HG02885 (cell line): ENCODE results near the gene CD34.
A peak's percentile ranks its signal among the peaks of the same experiment; 100 is the strongest.
"Not testable (repeated sequence)": the region's sequence is repeated elsewhere in the genome, so short reads cannot be mapped to it uniquely, and the experiment has no call there.

ENCODE experiments used
- ATAC-seq: cut with Tn5 transposase; IDR thresholded peaks from one replicate; pipeline ENCODE4 v1.9.1; 2021; ENCODE audit warnings: mild to moderate bottlenecking; ENCODE audit not compliant: unreplicated experiment, poor library complexity

Gene CD34

DNA sequence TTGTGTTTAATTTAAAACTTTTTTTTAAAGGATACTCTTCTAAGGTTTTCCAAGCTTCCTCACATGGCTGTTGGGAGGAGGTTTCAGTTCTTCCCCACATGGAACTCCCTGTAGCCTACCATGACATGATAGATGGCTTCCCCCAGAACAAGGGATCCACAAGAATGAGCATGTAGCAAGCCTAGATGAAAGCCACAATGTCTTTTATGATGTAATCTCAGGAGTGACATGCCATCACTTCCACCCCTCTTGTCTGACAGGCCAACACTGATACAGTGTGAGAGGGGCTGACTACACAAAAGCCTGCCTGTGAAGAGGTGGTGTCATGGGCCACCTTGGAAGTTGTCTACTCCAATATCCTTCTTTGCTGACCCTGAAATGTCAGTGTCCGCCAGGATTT, 32.0 kb downstream of the CD34 start:
- no peak for ATAC-seq

DNA sequence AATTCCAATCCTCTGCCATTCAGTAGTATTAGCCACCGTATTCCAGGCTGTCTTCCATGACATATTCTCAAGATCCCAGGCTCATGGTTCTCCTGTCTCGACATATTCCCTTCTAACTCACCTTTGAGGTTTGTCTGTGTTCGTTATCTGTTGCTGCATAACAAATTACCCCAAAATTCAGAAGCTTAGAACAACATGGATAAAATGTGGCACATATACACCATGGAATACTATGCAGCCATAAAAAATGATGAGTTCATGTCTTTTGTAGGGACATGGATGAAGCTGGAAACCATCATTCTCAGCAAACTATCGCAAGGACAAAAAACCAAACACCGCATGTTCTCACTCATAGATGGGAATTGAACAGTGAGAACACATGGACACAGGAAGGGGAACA, 33.0 kb downstream of the CD34 start:
- ATAC-seq, result not testable (repeated sequence)

GRCh38 chr1:207876131-207876530, 34.8 kb downstream of the CD34 start:
- no peak for ATAC-seq

DNA sequence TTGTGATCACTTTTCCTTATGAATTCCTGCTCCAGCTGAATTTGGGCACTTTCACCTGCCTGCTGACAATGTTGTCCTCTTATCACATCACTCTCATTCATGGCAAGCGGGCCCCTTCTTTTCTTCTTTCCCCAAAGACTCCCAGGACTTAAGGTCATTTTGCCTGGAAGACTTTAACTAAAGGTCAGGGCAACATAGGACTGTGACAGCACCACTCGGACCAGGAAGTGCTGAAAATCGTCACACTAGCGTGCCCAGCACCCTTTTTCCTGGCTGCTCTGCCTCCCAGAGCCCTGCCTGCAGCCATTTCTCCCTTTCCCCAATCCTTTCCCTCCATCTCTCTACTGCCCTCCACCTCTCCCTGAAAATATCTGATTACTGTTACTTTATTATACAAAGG, 35.4 kb downstream of the CD34 start:
- no peak for ATAC-seq

DNA sequence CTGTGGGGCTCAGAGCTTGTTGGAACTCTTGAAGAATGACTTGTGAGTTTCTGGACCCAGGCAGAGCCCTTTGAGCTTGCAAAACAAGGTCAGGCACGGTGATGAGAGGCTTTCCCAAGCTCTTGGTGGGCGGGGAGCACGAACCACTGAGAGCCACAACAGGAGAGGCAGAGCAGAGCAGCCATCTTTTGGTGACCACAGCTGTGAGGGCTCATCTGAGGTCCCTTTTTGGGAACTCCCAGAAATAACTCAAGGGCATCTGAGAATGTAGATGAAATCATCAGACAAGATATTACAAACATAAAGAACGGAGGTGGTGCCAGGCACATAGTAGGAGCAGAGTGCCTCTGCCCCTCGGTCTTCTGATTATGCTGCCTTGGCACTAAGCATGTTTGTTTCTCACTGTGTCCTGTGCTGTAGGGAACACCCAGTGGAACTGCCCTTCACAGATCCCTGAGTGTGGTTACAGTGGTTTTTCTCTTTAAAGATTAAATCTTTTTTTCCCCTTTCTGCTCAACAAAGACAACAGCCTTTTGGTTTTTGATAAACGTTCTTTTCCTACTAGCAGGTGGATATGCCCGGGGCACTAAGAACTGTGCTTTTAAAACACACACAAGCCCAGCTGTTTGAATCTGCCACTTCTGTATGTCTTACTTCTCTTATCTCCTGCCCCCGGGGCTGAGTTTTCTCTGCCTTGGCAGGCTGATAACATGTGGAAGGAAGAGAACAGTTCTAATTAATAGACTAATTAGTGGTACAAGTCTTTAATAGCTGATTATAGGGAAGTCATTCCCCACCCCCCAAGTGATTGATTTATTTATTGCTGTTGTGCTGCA, 37.7 kb downstream of the CD34 start:
- peak; percentile 30 for ATAC-seq

DNA sequence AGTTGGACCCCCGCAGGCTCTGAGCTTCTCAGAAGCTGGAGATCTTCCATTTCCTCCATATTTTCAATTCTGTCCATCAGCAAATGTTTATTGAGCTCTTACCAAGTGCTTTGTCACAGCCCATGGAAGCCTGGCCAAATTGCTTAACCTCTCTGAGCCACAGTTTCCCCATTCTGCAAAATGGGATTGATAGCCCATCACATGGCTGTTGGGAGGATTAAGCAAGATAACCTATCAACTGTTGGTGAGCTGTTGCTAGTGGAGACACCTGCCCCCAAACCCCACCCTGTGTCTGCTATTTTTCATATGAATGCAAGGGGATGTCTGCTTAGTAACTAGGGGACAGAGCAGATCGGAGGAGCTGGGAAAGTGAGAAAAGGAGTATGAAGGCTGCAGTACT, 38.3 kb downstream of the CD34 start:
- ATAC-seq, result no peak

- ATAC-seq, result no peak
Measured at GRCh38 chr1:207871117-207871649, 39.7 kb downstream of the CD34 start.

DNA sequence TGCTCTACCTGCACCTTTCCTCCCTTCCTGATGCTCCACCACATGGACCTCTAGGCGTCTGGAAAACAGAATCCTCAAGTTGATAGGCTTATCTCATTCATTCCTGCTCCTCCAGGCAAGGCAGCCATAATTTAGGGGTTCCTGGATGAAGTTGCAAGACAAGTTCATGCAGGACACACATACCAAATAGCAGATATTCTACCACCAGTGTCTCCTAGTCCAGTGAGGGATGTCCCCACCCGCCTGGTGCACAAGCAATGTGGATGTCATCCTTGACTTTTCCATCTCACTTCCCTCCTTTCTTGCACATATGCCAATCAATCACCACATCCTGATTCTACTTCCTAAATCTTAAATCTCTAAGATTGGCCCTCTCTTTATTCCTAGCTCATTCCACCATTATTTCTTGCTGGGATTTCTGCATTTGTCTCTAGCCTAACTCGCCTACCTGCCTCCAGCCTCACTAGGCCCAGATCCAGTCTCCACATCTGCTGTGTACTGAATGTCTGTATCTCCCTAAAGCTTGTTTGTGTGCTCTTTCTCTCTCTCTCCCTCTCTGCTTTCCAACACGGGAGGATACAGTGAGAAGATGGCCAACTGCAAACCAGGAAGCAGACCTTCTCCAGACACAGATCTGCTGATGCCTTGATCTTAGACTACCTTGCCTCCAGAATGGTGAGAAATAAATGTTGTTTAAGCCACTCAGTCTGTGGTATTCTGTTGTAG, 40.5 kb downstream of the CD34 start:
- no peak for ATAC-seq

- ATAC-seq, result no peak
Measured at GRCh38 chr1:207869859-207870258, 41.1 kb downstream of the CD34 start.

DNA sequence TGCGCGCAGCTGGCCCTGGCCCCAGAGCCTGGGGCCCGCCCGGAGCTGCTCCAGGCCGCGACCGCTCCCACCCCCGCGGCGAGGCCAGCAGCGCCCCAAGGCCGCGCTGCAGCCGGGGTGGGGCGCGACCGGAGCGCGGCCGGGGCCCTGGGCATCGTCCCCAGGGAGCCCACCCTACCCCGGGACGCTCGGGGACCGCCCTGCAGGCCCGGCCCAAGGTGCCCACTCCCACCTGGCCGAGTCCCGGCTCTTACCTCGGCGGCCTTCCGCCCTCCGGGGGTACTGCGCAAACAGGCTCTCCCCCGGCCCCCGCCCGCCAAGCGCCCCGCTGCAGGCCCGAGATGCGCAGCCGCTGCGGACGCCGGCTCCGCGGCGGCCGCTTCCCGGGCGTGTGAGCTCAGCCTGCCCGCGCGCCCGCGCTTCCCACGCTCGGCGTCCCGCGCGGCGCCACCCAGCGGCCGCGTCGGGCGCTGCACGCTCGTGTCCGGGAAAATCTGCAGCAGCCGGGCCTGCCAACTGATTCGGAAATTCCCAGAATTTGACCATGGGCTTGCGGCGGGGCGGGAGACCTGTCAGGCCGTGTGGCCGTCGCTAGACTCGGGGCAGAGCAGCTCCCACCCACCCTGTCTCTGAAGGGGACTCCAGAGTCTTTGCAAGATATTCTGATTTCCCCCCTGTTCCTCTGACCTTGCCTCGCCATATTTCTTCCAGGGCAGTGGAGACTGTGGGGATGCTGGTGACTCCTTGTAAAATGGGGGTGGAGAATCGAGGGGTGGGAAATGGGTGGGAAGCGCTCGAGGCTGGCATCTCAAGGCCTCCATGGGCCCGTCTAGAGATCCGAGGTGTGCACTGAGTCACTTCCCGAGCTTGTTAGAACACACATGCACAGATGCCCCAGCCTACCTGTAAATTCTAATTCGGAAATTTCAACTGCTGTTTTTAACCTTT, 41.9 kb downstream of the CD34 start:
- peak; percentile 78 for ATAC-seq

DNA sequence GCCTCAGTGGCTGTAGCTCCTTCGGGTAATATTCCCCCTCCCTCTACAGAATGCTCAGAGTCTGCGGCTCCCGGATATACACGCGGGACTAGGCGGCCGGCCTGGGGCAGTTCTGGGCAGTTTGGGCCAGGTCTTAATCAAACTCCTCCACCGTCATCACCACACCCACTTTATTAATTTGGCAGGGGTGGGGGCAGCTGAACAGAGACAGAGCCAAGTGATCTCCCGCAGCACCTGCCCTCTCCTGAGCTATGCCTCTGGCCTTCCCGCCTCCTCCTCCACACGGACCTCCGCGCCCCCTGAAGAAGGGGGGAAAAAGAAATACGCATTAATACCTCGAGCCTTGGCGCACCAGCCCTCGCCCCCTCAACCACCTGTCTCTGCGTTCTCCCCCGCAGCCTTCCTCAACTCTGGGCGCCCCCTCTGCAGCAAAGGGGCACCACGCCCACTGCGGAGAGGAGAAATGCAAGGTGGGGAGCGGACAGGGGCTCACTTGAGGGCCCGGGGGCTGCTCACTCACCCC, 42.6 kb downstream of the CD34 start:
- peak; percentile 5 for ATAC-seq

- ATAC-seq, result no peak
Measured at GRCh38 chr1:207867136-207868109, 43.5 kb downstream of the CD34 start.

GRCh38 chr1:207866471-207867135, 44.3 kb downstream of the CD34 start:
- ATAC-seq, result no peak

GRCh38 chr1:207863893-207864535, 46.9 kb downstream of the CD34 start:
- ATAC-seq, result no peak

DNA sequence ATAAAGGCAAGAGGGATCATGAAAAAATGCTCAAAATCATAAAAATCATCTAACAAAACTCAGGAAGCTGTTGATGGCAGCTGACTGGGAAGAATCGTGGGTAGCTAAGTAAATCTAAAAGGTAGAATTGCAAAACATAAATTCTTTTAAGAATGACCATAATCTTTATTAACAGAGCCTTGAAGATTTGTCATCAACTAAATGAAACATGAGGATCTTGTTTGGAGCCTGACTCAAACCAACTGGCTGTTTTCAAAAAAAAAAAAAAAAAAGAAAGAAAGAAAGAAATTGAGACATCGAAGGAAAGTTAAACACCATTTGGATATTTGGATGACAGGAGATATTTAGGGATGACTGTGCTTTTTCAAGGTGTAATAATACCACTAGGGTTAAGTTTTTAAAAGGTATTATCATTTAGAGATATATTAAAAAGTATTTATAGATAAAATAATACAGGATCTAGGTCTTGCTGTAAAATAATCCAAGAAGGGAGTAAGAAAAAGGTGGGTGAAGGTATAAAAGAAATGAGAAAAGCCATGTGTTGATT, 48.6 kb downstream of the CD34 start:
- ATAC-seq, result no peak

DNA sequence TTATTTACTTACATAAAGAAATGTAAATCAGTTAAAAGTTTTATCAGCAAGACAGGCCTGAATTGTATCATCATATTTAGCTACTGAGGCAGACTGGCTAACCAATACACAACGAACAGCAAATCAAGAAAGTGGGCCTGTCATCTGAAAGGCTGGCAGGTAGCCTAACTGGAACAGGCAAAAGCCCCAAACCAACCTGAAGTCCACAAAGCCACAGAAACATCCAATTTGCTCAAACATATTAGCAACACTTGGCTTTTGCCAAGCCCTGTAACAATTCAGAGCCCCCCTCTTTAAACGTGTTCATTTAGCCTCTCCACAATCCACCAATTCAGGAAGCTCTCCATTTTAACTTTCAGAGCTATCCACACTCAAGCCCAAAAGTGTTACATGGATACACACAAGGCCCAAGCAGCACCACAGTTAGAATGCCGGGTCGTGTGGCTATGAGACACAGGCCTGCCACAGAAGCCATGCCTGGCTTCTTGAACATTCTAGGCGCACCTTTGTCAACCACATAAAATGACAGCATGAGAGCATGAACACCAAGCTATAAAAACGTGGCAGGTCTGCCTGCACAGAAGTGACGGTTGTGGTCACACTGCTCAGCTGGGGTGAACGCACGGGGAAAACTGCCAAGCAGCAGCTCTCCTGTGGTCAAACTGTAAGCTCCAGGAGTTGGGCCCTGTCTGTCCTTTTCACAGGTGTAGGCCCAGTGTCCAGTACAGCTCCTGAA, 49.3 kb downstream of the CD34 start:
- ATAC-seq, result peak; percentile 65

GRCh38 chr1:207860531-207860930, 50.4 kb downstream of the CD34 start:
- ATAC-seq, result no peak
